Right hindlimb (tissue), 1 donor: ENCODE data around the gene BICD1.
"Not testable (repeated sequence)": the region's sequence is repeated elsewhere in the genome, so short reads cannot be mapped to it uniquely, and the experiment has no call there.

ENCODE experiments used
- DNase-seq: peaks from one replicate; pipeline ENCODE4 v3.0.0-alpha.2; 2018

The BICD1 gene

DNA sequence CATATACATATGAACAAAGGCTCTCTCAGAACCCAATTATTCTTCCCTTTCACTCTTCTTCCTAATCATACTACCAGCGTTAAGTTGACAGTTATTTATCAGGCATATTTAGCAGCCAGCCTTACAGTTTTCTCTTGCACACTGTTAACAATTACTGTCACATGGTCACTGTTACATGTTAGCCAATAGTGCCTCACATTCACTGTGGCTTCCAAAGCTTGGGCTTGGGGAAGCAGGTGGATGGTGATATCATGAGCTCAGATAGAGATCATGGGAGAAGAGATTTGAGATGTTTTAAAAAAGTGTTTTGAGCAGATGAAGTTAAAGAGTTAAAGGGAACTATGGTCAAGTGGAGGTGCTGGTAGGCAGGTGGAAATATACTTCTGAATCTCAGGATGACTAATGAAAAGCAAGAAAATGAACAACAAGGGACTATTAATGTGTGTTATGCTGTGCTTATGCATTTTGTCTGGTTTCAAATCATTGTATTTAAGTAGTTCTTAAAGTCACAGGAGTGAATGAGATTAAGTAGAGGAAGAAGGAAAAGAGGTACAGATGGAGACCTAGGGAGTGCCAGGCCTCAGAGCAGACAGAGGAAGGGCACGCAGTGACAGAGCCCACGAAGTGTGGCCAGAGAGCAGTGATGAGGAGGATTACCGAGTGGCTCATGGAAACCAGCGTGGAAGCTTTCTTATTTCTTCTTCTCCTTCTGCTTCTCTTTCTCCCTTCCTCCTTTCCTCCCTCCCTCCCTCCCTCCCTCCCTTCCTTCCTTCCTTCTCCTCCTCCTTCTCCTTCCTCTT, 39.6 kb downstream of the BICD1 start:
- DNase-seq: no peak

DNA sequence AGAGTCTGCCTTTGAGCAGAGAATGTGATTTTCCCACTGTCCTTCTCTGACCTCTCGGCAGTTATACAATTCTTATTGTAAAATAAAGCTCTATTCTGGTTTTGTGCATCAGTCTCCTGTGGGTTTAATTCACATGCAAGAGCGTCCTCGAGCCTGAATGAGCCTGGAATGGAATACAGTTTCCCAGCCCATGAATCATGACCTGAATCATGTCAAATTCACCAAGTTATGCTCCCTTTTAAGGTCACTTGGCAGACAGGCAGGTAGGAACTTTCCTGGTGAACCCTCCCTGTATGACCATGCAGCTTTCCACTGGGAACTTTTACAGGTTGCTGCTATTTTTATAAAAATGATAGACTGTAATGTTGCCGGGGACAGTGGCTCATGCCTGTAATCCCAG, 41.7 kb downstream of the BICD1 start:
- DNase-seq: no peak

DNA sequence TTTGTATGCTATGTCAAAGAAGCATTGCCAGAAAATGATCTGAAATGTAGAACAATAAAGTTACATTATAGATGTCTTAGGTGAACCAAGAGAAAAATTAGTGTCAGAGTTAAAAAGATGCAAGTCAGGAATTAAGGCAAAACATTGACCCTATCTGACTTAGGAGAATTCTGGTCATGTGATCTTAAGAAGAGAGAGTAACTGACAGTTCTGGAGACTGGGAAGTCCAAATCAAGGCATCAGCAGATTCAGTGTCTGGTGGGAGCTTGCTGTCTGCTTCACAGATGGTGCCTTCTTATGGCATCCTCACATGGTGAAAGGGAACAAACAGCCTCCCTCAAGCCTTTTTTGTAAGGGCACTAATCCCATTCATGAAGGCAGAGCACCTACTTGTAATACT, 42.8 kb downstream of the BICD1 start:
- DNase-seq: no peak

DNA sequence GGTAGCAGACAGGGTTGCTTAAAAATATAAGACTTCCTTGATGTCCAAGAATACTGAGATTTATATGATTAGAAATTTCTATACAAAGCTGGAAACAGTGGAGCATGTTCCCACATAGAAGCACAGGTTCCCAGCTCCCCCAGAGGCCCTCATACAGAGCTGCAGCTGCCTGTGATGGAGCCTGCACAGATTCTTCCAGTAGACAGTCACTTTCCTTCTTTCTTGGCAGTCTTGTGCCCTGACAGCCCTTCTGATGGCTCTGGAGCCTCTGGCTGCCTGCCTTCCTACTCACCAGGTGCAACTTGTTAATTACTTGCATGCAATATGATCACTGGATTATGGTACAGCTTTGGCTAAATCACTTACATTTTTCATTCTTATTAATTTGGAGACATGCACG, 44.4 kb downstream of the BICD1 start:
- no peak for DNase-seq

DNA sequence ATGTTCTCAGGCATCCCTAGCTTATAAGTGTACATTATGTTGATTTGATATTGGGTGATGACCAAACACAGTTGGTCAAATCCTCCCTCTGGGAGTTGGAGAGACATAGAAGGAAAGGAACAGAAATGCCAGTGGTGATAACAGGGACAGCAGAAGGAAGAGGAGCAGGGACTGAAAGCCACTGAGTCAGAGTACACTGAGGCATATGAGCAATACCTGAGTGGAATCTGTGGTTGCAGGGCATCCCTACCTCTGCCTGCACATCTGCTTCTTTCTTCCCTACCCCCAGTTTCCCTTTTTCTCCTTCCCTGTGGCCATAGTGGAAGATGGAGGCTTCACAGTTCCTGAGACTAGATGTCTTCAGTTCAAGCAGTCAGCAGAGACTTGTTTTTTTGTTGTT, 44.9 kb downstream of the BICD1 start:
- no peak for DNase-seq

DNA sequence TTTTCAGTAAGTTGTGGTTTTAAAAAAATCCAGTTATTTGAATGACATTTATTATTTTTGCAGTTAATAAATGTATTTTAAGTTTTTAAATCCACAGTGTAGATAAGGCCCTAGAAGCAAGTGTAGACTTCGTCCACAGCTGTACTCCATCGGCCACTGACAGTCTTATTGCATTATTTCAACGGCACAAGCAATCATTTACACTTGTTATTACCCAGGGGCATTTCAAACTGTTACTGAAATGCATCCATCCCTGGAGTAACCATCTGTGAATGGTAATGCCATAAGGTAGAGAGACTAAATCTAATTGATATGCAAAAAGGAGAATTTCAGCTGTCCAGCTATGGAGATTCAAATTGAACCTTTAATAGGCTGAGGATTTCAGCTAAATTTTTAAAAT, 48.4 kb downstream of the BICD1 start:
- DNase-seq: no peak

DNA sequence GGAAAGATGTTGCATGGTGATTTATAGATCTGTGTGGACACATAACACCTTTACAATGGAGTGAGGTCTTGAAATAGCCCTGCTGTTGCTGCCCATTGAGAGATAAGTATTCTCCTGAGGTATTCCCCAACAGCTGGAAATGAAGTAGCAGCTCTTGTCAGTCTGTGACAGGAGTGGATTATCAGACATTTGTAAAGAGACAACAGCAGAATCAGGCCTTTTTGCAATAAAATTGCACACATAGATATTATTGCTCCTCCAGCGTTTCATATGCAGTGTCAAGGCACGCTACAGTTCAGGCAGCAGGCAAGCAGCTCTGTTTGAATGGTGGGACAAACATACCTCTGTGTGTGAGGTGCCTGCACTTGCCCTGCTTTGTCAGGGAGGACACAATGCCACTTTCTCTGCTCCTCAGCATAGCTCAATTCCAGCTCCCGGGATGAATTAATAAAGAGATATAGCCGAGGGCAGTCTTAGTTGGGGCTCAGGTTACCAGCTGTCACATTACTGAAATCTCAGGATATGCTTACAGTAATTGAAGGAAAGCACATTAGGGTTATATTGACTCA, 49.4 kb downstream of the BICD1 start:
- DNase-seq: no peak

DNA sequence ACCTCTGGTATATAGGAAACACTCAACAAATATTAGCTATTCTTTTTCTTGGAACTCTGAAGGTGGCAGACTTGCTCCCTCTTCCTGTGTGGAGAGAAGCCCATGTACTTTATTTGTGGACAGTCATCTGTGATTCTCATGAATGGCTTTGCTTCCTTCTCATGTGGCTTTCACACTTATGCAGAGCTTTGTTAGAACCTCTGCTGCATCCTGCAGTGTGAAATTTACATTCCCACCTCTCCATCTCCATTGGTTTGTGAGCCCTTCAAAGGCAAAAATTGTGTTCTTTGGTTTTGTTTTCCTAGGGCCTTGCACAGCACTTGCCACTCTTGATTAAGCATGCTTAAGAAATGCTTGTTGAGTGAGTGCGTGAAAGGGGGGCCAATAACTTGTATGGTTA, 51.9 kb downstream of the BICD1 start:
- no peak for DNase-seq

DNA sequence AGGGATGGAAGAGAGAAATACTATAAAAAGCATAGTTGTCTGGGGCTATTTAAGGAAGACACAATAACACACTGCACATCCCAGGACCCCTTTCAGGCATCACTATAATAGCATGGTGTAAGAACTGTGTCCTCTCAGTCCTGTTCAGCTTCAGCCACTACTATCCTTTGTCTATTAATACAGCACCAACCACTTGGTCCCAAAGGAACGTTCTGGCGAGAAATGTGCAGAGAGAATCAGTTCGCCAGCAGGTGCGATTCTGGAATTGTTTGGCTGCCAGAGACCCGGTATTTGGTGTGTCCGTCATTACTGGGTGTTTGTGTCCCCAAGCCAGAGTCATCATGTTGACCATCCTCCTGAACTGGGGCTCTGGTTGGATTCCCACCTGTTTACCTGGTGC, 52.7 kb downstream of the BICD1 start:
- no peak for DNase-seq

DNA sequence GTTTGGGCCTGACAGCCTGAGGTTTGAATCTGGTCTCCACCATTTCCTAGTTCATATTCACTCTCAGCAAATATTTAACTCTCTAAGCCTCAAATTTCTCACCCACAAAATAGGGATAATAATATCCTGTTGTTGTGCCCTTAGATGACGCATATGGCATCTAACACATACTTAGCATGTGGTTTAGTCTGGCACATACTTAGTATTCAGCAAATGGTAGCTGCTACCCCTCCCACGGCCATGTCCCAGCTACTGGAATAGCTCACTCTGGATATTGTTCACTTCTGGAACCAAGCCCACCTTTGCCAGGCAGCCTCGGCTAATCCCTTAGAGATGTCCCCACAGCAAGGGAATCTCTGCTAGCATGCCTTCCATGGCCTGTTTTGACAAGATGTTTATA, 53.3 kb downstream of the BICD1 start:
- DNase-seq: no peak

DNA sequence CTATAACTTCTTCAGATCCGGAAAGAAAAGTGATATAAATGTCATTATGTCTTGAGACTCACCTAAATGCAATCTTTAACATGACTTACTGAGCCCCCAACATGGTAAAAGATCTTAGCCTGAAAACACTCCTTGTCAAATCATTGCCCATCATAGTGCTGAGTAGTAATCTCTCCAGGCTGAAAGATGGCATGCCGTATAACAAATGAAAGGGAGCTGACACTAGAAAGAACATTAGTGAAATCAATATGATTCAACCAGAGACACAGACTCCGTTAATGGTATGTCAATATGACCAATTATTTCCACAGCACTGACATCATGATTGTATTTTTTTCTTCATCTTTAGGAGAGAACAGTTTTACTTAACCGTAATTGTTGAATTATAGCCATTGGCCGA, 54.4 kb downstream of the BICD1 start:
- no peak for DNase-seq

DNA sequence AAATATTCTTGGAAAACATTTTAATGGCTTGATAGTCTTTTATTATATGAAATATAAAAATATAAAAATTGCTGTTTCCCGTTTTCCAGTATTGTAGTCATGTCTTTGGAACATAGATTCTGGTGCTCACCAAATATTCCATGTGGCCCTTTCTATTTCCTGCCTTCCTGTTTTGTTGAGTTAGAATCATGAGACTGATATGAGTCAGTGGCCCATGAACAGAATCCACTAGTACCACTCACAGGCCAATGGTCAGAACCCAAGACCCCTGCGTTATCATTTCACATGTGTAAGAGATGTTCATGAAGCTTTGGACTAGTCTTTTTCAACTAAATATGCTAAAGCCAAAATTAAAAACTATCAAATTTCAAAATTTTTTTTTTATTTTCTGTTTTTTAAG, 56.9 kb downstream of the BICD1 start:
- no peak for DNase-seq

DNA sequence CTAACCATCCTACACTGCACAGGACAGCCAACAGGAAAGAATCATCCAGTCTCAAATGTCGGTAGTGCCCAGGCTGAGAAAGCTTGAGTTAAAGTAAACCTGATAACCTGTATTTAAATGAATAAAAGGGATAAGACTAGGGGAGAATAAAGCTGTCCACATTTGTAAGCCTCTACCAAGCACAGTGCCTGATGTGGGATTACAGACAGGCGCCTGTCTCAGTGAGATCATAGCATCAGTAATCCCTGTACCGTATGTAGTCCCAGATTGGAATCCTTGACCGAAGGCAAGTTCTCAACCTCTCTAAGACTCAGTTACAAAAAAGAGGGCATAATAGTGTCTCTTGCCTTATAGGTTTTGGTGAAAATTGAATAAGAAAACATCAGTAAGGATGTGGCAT, 59.9 kb downstream of the BICD1 start:
- no peak for DNase-seq

DNA sequence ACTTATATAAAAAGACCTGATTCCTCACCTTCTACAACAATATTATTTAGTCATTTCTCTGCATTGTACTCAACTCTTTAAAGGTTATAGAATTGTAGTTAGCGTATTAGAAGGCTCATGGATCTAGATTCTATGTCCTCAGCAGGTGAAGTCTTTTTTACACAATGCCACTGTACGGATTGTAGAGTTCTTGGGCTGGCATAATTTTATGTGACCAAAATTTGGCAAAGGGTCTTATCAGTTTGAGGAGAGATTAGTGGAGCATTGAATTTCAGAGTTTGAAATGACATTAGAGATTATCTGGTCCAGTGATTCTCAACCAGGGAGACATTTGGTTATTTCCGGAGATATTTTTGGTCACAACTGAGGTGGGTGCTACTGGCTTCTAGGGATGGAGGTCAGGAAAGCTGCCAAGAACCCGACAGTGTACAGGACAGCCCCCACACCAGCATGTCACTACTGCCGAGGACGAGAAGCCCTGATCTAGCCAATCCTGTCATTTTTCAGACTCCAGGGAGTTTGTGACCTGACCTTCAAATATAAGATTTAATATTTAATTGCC, 63.9 kb downstream of the BICD1 start:
- no peak for DNase-seq

DNA sequence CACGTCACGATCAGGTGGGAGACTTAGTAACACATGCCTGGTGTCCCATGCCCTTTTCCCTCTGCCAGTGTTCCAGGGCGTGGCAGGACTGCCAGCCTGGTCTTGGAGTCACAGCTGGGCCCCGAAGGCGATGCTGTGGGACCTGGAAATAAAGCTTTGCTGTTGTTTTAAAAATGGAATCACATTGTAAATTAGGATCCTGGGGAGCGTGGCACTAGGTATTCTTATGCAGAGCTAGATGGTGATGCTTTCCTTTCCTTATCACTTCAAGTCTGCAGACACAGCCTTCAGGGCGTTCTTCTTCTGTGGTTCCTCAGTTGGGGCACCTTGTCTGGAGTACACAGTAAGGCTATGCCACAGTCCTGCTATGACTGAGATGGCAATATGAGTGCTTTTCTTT, 64.6 kb downstream of the BICD1 start:
- no peak for DNase-seq

DNA sequence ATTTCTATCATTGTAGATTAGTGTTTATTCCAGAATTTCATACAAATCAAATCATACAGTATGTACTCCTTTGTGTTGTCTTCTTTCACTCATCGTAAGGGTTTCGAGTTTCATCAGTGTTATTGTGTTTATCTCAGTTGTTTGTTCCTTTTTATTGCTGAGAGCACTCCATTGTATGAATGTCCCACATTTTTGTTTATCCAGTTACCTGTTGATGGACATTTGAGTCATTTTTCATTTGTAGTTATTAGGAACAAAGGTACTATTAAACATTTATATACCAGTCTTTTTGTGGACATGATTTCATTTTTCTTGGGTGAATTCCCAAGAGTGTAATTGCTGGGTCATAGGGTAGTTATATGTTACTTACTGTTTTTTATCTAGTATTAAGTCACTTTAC, 70.0 kb downstream of the BICD1 start:
- no peak for DNase-seq

DNA sequence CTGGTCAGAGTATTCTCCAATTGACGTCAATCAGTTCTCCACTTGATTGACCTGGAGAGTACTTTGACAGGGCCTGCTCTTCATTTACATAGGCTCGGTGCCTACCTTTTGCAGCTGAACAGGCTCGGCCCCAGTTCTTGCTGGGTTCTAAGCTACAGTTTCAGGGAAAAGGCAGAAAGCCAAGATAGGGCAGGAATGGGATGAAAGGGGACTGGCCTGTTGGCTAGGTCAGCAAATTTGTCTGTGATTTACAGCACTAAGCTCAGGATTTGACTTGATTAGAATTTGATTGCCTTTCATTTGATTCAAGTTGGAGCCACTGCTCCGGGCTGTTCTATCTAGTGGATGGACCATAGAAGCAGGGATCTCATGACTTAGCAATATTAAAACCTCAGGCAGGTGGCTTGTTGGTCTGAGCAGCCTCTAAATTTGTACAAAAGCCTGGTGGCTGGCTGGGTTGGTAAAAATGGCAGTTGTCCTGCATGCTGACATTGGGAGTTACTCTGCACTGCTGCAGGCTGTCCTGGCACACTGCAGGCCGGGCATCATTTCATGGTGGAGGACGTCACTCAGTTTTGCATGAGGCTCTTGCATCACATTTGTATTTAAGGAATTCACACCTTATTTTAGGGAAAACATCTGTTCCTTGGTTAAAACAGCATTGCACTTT, 71.8 kb downstream of the BICD1 start:
- DNase-seq: no peak

DNA sequence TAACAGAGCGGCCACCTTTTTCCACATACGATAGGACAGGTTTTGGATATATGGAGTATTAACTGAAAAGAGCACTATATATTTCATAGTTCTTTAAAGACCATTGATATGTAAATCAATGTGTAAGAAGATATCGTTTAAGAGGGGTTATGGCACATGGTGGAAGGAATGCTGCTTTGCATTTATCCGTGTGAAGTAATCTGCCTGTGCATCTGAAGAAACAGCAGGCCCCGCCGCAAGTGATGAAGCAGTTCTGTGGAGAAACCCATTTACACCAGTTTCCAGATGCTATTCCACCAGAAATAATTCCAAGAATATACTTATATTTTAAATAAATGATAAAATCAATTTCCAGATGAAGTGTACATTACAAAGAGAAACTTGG, 72.4 kb downstream of the BICD1 start:
- no peak for DNase-seq

DNA sequence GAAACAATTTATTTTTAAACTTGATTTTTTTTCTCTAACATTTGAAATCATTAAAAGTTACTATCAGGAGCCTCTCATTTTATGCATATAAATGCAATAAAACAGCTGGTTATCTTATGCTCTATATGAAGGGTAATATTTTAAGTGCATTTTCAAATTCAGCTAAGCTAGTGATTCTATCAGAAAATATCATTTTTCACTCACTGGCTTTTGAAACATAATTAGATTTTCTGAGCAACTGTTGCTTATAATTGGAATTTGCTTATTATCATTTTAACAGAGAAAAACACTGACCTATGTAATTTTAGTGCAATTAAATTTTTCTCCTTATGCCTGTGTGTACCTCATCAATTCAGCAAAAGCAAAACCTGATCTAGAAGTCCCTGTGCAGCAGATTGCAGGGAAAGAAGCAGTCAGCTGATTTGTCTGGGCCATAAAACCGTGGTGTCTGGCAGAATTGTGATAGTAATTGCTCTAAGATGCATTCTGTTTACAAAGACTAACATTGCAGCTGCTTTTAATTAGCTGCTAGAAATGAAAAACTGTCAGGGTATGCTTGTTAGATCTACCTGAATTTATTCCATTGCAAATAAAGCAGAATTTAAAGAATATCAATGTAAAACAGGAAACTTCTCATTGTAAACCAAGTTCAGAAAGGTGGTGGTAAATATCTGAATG, 75.0 kb downstream of the BICD1 start:
- DNase-seq: no peak

DNA sequence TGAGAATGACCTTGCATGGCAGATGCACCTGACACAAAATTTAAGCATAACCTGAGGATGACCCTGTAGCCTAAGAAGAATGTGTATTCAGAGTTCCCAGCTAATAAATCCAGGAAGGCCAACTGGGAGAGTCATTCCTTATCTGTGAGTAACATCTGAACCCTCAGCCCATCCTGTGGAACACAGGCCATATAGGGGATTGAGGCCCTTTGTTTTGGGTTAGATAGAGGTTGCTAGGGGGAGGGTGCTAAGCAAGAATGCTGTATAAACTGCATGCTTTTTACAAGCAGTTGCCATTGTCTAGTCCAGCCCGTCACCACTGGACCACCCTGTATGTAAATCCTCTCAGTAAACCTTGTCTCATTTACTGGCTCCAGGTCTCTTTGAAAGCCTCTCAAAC, 77.0 kb downstream of the BICD1 start:
- no peak for DNase-seq

DNA sequence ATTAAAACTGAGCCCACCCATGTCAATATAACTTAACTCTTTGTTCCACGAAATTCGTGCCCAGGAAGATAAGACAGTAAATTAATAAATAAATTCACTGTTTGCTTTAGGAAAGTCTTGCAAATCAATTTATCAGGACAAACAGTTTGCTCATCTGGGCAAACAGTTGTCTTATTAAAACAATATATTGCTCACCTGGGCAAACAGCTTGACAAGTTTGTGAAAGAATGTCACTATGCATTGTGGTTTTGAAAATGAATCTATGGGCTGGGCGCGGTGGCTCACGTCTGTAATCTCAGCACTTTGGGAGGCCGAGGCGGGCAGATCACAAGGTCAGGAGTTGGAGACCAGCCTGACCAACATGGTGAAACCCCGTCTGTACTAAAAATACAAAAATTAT, 80.5 kb downstream of the BICD1 start:
- not testable (repeated sequence) for DNase-seq

DNA sequence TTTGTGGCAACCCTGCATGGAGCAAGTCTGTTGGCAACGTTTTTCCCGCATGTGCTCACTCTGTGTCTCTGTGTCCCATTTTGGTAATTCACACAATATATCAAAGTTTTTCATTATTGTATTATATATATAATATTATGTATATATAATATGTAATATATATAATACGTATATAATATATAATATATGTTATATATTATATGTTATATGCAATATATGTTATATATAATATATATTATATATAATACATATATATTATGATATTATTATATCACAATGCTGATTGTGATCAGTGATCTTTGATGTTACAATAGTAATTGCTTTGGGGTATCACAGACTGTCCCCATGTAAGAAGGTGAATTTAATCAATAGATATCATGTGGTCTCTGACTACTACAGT, 84.8 kb downstream of the BICD1 start:
- no peak for DNase-seq
